Esophagus muscularis mucosa (tissue), 4 donors: Measurements from ENCODE around the gene DPP9. TPM values are rescaled to one million over a fixed set of nuclear protein-coding genes. Genes with fewer than 3 reads are reported as not detected.
A peak's percentile ranks its signal among the peaks of the same experiment; 100 is the strongest.

Experiments used
- DNase-seq: peaks from one replicate; pipeline ENCODE4 v3.0.0-alpha.2; 2017; ENCODE audit errors: extremely low spot score
- H3K27ac ChIP-seq, 4 donors: fragments of 200-600 bp; sonication (generic); replicated peaks in 1 of 4; 1 replicate in 3 of 4; 2 replicates in 1 of 4; pipeline ENCODE4 v1.5.1; 2016 to 2019; ENCODE audit warnings: mild to moderate bottlenecking in 1 of 4
- H3K27me3 ChIP-seq, 4 donors: fragments of 200-600 bp; sonication (generic); one replicate each; pipeline versions ENCODE4 v1.5.1 to v1.6.0; 2016 to 2019
- H3K36me3 ChIP-seq, 4 donors: fragments of 200-600 bp; sonication (generic); one replicate each; pipeline ENCODE4 v1.5.1; 2016 to 2019
- H3K4me1 ChIP-seq, 4 donors: fragments of 200-600 bp; sonication (generic); one replicate each; pipeline ENCODE4 v1.5.1; 2016 to 2019
- H3K4me3 ChIP-seq, 4 donors: fragments of 200-600 bp; sonication (generic); 1 replicate in 2 of 4; 2 replicates in 2 of 4; pipeline ENCODE4 v1.5.1; 2016 to 2019; ENCODE audit warnings: mild to moderate bottlenecking in 4 of 4, moderate library complexity in 1 of 4
- H3K9me3 ChIP-seq, 4 donors: fragments of 200-600 bp; sonication (generic); 1 replicate in 3 of 4; 2 replicates in 1 of 4; pipeline ENCODE4 v1.5.1; 2016 to 2019
- CTCF ChIP-seq, 3 experiments: fragments of 200-600 bp in 2 of 3; fragments of 450-650 bp in 1 of 3; sonication (generic) in 2 of 3; IDR thresholded peaks; one replicate each; pipeline ENCODE4 v1.5.1; 2017 to 2019; ENCODE audit warnings: antibody characterized with exemption in 3 of 3, mild to moderate bottlenecking in 2 of 3, moderate library complexity in 1 of 3
- EP300 ChIP-seq: sonication (generic); formaldehyde crosslinking; IDR thresholded peaks from one replicate; pipeline ENCODE4 v1.6.1; 2017; ENCODE audit warnings: antibody characterized with exemption
- POLR2A ChIP-seq: fragments of 450-650 bp; IDR thresholded peaks from one replicate; pipeline ENCODE4 v1.6.1; 2017; ENCODE audit warnings: antibody characterized with exemption, moderate library complexity, mild to moderate bottlenecking, low read depth
- POLR2AphosphoS5 ChIP-seq, 2 donors: sonication (generic); formaldehyde crosslinking; IDR thresholded peaks; one replicate each; pipeline ENCODE4 v1.6.1; 2017; ENCODE audit warnings: antibody characterized with exemption in 2 of 2
- WGBS: methylation state at CpG from one replicate; pipeline ENCODE4 v1.1.5; 2018; 5-methylcytosine and 5-hydroxymethylcytosine counted together
- intact Hi-C: fragments of 100-400 bp; cut with DNase I; formaldehyde crosslinking; loops from one replicate; pipeline ENCODE4 v1.15.1; 2023
- total RNA-seq, 4 donors: library from RNA; depleted of rRNA; stranded (reverse); fragments of >200 nt; gene quantifications; one replicate each; pipeline versions ENCODE4 v1.1.0 to v1.2.1, GENCODE V29; 2016

DPP9 gene
- total RNA-seq, 4 donors from 2014 or later, result 42.4 to 106 (median 56.0) TPM

DNA sequence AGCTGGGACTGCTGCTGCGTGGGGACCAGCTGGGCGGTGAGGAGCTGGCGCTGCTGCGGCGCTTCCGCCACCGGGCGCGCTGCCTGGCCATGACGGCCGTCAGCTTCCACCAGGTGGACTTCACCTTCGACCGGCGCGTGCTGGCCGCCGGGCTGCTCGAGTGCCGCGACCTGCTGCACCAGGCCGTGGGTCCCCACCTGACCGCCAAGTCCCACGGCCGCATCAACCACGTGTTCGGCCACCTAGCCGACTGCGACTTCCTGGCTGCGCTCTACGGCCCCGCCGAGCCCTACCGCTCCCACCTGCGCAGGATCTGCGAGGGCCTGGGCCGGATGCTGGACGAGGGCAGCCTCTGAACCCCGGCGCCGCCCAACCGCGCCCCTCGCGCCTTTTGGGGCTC is 71.6 kb downstream of the DPP9 start:
- DNase-seq, result no peak
- 96% methylated on average over 21 of the region's 44 CpGs for WGBS
- H3K4me1 ChIP-seq, result peaks cover 18 to 38% (median 35%) of the 10 kb centered on the region in 4 donors
- no peak for TF ChIP-seq POLR2A
- TF ChIP-seq POLR2AphosphoS5 (IDR thresholded peaks at IDR 0.05), result no peak
- TF ChIP-seq CTCF (IDR thresholded peaks at IDR 0.05), result no peak
- no peak for TF ChIP-seq EP300
- no peak overlapping the region for H3K4me3 ChIP-seq
- H3K27me3 ChIP-seq, result no peaks in the 10 kb centered on the region
- H3K9me3 ChIP-seq, result no peaks in the 10 kb centered on the region
- peaks cover 0 to 49% (median 42%) of the 10 kb centered on the region in 4 donors for H3K36me3 ChIP-seq
- no peak overlapping the region for H3K27ac ChIP-seq
- intact Hi-C loops, result no loop called here

DNA sequence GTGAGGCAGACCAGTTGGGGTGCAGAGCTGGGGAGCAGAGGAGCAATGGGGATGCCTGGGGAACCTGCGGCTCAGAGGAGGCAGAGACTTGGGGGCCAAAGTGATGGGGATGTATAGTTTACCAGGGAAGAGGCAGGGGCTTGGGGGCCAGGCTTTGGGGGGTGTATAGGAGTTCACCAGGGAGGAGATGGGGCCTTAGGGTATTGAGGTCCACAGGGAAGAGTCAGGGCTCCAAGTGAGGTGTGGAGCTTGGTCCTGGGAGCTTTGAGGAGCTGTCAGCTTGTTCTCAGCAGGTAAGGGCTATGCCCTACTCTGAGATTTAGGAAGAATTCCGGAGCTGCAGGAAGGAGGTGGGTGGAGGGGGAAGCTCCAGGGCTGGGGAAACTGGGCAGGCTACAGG is 73.5 kb downstream of the DPP9 start:
- Histone ChIP-seq H3K36me3 (peaks cover 0 to 32% (median 23%) of the 10 kb centered on the region in 4 donors), H3K4me1 (peaks cover 24 to 51% (median 46%) of the 10 kb centered on the region in 4 donors), H3K27ac (peak overlapping the region; percentile 8 to 86 (median 82)), H3K9me3 (no peaks in the 10 kb centered on the region), H3K4me3 (no peak overlapping the region), H3K27me3 (no peaks in the 10 kb centered on the region)
- WGBS, result 76% methylated on average over 2 of the region's 2 CpGs
- intact Hi-C loops, result no loop called here
- no peak for TF ChIP-seq POLR2AphosphoS5 (IDR thresholded peaks at IDR 0.05)
- DNase-seq, result no peak

DNA sequence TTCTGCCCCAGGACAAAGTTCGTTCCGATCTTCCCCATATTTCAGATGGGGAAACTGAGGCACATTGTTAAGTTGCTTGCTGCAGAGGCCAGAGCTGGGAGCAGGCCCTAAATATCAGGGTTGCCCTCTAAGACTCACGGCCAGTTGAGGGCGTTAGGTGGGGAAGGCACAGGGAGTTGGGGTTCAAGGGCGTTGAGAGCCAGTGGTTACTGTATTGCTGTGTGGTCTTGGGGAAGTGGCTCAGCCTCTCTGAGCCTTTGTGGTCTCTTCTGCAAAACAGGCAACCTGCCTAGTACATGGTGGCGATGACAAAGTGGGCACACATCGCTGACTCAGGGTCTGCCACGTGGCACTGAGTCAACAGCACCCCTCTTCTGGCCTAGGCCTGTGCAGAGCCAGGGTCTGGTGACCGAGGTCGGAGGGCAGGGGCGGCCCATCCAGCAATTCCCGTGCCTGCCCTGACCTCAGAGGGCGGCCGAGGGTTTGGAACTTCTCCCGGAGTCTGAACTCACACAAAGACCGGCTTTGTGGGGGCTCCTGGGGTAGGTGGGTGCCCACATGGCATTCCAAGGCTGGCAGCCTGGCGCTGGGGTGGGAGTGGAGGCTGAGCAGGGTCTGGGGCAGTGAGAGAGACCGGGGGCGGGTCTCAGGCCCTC is 74.1 kb downstream of the DPP9 start:
- intact Hi-C loops, result no loop called here
- TF ChIP-seq CTCF (IDR thresholded peaks at IDR 0.05) (no peak), EP300 (no peak), POLR2AphosphoS5 (IDR thresholded peaks at IDR 0.05) (no peak), POLR2A (no peak)
- 81% methylated on average over 13 of the region's 19 CpGs for WGBS
- H3K4me3 ChIP-seq, result no peak overlapping the region
- peaks cover 24 to 51% (median 46%) of the 10 kb centered on the region in 4 donors for H3K4me1 ChIP-seq
- DNase-seq, result no peak
- no peaks in the 10 kb centered on the region for H3K9me3 ChIP-seq
- peak overlapping the region; percentile 8 to 86 (median 82) for H3K27ac ChIP-seq
- H3K36me3 ChIP-seq, result peaks cover 0 to 30% (median 19%) of the 10 kb centered on the region in 4 donors
- no peaks in the 10 kb centered on the region for H3K27me3 ChIP-seq

DNA sequence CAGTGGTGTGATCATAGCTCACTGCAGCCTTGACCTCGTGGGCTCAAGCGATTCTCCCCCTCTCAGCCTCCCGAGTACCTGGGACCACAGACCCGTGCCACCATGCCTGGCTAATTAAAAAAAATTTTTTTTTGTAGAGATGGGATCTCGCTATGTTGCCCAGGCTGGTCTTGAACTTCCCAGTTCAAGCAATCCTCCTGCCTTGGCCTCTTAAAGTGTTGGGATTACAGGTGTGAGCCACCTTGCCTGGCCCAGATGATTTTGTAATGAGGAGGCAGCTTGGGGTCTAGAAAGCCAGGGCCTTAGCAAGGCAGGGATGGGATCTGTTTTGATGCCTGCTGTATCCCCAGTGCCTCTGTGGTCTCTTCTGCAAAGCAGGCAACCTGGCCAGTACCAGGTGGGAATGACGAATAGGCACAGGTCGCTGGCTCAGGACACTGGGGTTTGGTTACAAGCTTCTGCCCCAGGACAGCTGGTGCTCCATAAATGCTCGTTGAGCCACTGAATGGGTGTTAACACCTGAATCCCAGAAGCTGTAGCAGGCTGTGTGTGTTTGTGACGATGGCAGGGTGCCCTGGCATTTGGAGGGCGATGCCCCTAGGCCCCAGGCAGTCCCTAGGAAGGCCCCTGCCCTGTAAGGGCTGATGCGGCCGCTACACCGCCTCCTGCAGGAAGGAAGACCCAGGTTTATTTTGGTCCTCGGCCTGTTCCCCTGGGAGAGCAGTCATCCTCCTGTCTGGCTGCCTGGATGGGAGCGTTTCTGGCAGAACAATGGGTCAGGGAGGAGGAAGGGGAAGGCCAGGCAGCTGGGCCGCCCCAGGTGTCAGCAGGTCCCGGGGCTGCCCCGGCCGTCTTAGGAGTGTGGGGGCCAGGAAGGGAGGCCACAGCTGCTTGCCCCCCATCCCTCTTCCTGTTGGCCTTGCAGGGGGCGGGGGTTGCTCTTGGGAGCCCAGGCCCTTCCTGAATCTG is 75.7 kb downstream of the DPP9 start:
- no peak for DNase-seq
- intact Hi-C loops, result no loop called here
- Histone ChIP-seq H3K4me3 (no peak overlapping the region), H3K36me3 (peaks cover 0 to 18% (median 15%) of the 10 kb centered on the region in 4 donors), H3K27ac (peak overlapping the region; percentile 79 to 86 (median 82)), H3K4me1 (peaks cover 24 to 51% (median 46%) of the 10 kb centered on the region in 4 donors), H3K9me3 (no peaks in the 10 kb centered on the region), H3K27me3 (no peaks in the 10 kb centered on the region)
- peak; percentile 7 for TF ChIP-seq EP300
- peak; percentile 65 to 81 for TF ChIP-seq POLR2AphosphoS5 (IDR thresholded peaks at IDR 0.05)
- TF ChIP-seq POLR2A, result no peak
- peak in 1 of 3 experiments; percentile 34 for TF ChIP-seq CTCF (IDR thresholded peaks at IDR 0.05)
- 67% methylated on average over 7 of the region's 20 CpGs for WGBS

DNA sequence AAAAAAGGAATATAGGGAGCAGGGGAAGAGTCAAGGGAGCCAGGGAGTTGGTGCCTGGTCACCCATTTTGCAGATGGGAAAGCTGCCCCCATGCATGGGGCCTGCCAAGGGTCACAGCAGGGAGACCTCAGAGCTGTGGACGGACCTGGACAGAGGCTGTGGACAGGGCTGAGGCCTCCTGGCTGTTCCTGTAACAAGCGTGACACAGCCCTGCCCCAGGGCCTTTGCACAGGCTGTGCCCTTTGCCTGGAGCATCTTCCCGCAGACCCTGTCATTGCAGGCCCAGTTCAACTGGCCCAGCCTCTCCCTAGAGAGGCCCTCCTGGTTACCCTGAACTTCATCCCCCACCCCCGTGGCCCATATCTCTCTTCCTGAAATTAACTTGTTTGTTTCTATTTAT is 77.9 kb downstream of the DPP9 start:
- intact Hi-C loops, result no loop called here
- H3K4me1 ChIP-seq, result peaks cover 32 to 66% (median 57%) of the 10 kb centered on the region in 4 donors
- no peaks in the 10 kb centered on the region for H3K36me3 ChIP-seq
- no peaks in the 10 kb centered on the region for H3K9me3 ChIP-seq
- no peak for TF ChIP-seq EP300
- no peak for TF ChIP-seq CTCF (IDR thresholded peaks at IDR 0.05)
- TF ChIP-seq POLR2A, result no peak
- no peak for TF ChIP-seq POLR2AphosphoS5 (IDR thresholded peaks at IDR 0.05)
- WGBS, result 93% methylated on average over 4 of the region's 4 CpGs
- DNase-seq, result no peak
- H3K27ac ChIP-seq, result peak overlapping the region; percentile 79 to 86 (median 82)
- H3K27me3 ChIP-seq, result no peaks in the 10 kb centered on the region
- H3K4me3 ChIP-seq, result no peak overlapping the region
